ENCODE results near the gene TMC4. TPM values are rescaled to one million over a fixed set of nuclear protein-coding genes. Genes with fewer than 3 reads are reported as not detected.
A peak's percentile ranks its signal among the peaks of the same experiment; 100 is the strongest.

Gene TMC4
- total and polyA plus RNA-seq, 2 donors (not counting 1 experiment from before 2014, with no cell fraction given), result not detected

GRCh38 chr19:54190503-54191010 is 17.6 kb upstream of the TMC4 start:
- peak overlapping the region; percentile 99 for H3K4me2 ChIP-seq (replicated peaks; ENCODE audit: low read depth, low read length, poor library complexity, severe bottlenecking)
- POLR2A ChIA-PET, result interaction anchor here (0.6 to 4.5 kb wide), 8 partner anchors 11 to 258 kb away, joined by 3 to 73 read pairs (median 4); partner anchors contain the start of genes CNOT3, LENG1, LENG8 and PRPF31
- peaks cover 32% of the 10 kb centered on the region for H3K4me1 Mint-ChIP-seq
- H3K36me3 ChIP-seq (replicated peaks in 1 of 2; ENCODE audit: control extremely low read depth in 1 of 2, control insufficient read depth in 1 of 2, extremely low read depth in 1 of 2, insufficient read depth in 2 of 2, low read length in 1 of 2), result peaks cover 0 to 22% of the 10 kb centered on the region in 2 experiments
- H2AFZ ChIP-seq (ENCODE audit: insufficient read depth, low read depth, low read length, poor library complexity, severe bottlenecking), result peak overlapping the region; percentile 86
- H4K20me1 ChIP-seq (ENCODE audit: control insufficient read depth, insufficient read depth, low read length, poor library complexity, severe bottlenecking), result peaks cover 19% of the 10 kb centered on the region
- H3K27me3 ChIP-seq (replicated peaks in 1 of 4; ENCODE audit: control extremely low read depth in 1 of 4, control insufficient read depth in 3 of 4, insufficient read depth in 4 of 4, low read length in 3 of 4), result no peaks in the 10 kb centered on the region
- CTCF ChIA-PET, result interaction anchor here (0.6 to 4.7 kb wide), 5 partner anchors 10 to 79 kb away, joined by 3 to 50 read pairs (median 6); partner anchors contain the start of genes LENG1, RPS9 and TMC4
- peak overlapping the region; percentile 99 for H3K27ac Mint-ChIP-seq
- peaks cover 18 to 22% of the 10 kb centered on the region in 2 donors for H3K4me1 ChIP-seq (ENCODE audit: control insufficient read depth in 2 of 2, insufficient read depth in 2 of 2, low read length in 2 of 2)
- WGBS (ENCODE audit: insufficient coverage), result 0% methylated on average over 56 of the region's 56 CpGs
- no peaks in the 10 kb centered on the region for H3K27me3 Mint-ChIP-seq
- ATAC-seq (ENCODE audit: low read depth) (peak; percentile 54), DNase-seq (peak; percentile 100)
- TF ChIP-seq CTCF (IDR thresholded peaks at IDR 0.05) (no peak), EZH2 (IDR thresholded peaks at IDR 0.05; ENCODE audit: borderline replicate concordance, insufficient read depth, low read depth, low read length, poor library complexity, severe bottlenecking) (no peak)
- H3K9me3 Mint-ChIP-seq (ENCODE audit: insufficient read depth), result no peaks in the 10 kb centered on the region
- H3K9ac ChIP-seq (ENCODE audit: low read length), result peak overlapping the region; percentile 83
- H3K9me3 ChIP-seq (ENCODE audit: control extremely low read depth in 1 of 3, control insufficient read depth in 2 of 3, insufficient read depth in 1 of 3, low read length in 2 of 3), result no peaks in the 10 kb centered on the region
- H3K27ac ChIP-seq (ENCODE audit: low read length in 2 of 2), result peak overlapping the region; percentile 96 to 99
- intact Hi-C loops (cut with micrococcal nuclease), result loop anchor here (1.0 kb wide), 6 partner anchors 10 to 274 kb away; partner anchors contain the start of genes CNOT3, LENG1, NDUFA3 and PRPF31
- peak overlapping the region; percentile 94 for H3K4me3 Mint-ChIP-seq
- peak overlapping the region; percentile 27 to 87 (median 81) for H3K4me3 ChIP-seq (ENCODE audit: control extremely low read depth in 1 of 5, extremely low read depth in 1 of 5, insufficient read depth in 1 of 5, low read depth in 2 of 5, low read length in 4 of 5)
- peaks cover 20% of the 10 kb centered on the region for H3K79me2 ChIP-seq (ENCODE audit: control insufficient read depth, insufficient read depth, low read length)

Data from B cell (primary cell).